Activated T-cell treated with anti-CD3 and anti-CD28 coated beads, Interleukin-2, amount 50 U/mL, for 72 hours (primary cell): ENCODE measurements around the gene ARIH2. TPM values are rescaled to one million over a fixed set of nuclear protein-coding genes. Genes with fewer than 3 reads are reported as not detected.
A peak's percentile ranks its signal among the peaks of the same experiment; 100 is the strongest.

ENCODE experiments used
- ATAC-seq, 2 donors: fragments of 150-1000 bp; cut with Tn5 transposase; replicated peaks in 1 of 2; 2 replicates each; pipeline ENCODE4 v1.10.0; 2021; ENCODE audit warnings: moderate library complexity in 2 of 2, mild to moderate bottlenecking in 1 of 2
- DNase-seq, 2 donors: peaks; one replicate each; pipeline ENCODE4 v3.0.0; 2021 to 2022; ENCODE audit warnings: mixed read lengths in 1 of 2
- H3K27ac Mint-ChIP-seq: one replicate; pipeline ENCODE4 v1.8.0; 2022; ENCODE audit warnings: mild to moderate bottlenecking, moderate library complexity, mixed read lengths
- H3K27me3 Mint-ChIP-seq: one replicate; pipeline ENCODE4 v1.8.0; 2022; ENCODE audit warnings: low read depth, mixed read lengths
- H3K36me3 Mint-ChIP-seq, 2 donors: one replicate each; pipeline ENCODE4 v1.8.0; 2022; ENCODE audit warnings: mixed read lengths in 2 of 2, mild to moderate bottlenecking in 1 of 2; ENCODE audit not compliant: insufficient read depth in 2 of 2
- H3K4me1 Mint-ChIP-seq: one replicate; pipeline ENCODE4 v1.8.0; 2022; ENCODE audit warnings: low read depth, mixed read lengths
- H3K4me3 Mint-ChIP-seq, 2 donors: one replicate each; pipeline ENCODE4 v1.8.0; 2022; ENCODE audit warnings: mild to moderate bottlenecking in 2 of 2, mixed read lengths in 2 of 2, moderate library complexity in 2 of 2
- H3K9me3 Mint-ChIP-seq, 2 donors: one replicate each; pipeline ENCODE4 v1.8.0; 2022; ENCODE audit warnings: mixed read lengths in 2 of 2
- total RNA-seq, 2 donors: library from RNA; stranded (reverse); gene quantifications; one replicate each; pipeline ENCODE4 v1.2.3, GENCODE V29; 2022

The ARIH2 gene
- total RNA-seq, 2 donors from 2014 or later = 174 to 183 TPM

GRCh38 chr3:48963591-48963990 is 44.9 kb downstream of the ARIH2 start:
- Mint-ChIP-seq H3K4me3 (no peak overlapping the region), H3K27ac (peak overlapping the region; percentile 50), H3K9me3 (no peaks in the 10 kb centered on the region), H3K4me1 (peaks cover 15% of the 10 kb centered on the region), H3K27me3 (no peaks in the 10 kb centered on the region), H3K36me3 (peaks cover 0 to 18% of the 10 kb centered on the region in 2 donors)
- DNase-seq = no peak
- ATAC-seq = no peak

- no peak for DNase-seq
- ATAC-seq = peak in 1 of 2 donors; percentile 15
- peak overlapping the region in 1 of 2 donors; percentile 43 for H3K4me3 Mint-ChIP-seq
- no peaks in the 10 kb centered on the region for H3K9me3 Mint-ChIP-seq
- peaks cover 2 to 34% of the 10 kb centered on the region in 2 donors for H3K36me3 Mint-ChIP-seq
- H3K27me3 Mint-ChIP-seq = no peaks in the 10 kb centered on the region
- no peak overlapping the region for H3K27ac Mint-ChIP-seq
- H3K4me1 Mint-ChIP-seq = peaks cover 15% of the 10 kb centered on the region
These were observed 47.7 kb downstream of the ARIH2 start for GRCh38 chr3:48966367-48966766.

GRCh38 chr3:48966876-48967361 is 48.3 kb downstream of the ARIH2 start:
- DNase-seq (peak; percentile 12 to 52), ATAC-seq (peak in 1 of 2 donors; percentile 74)
- H3K4me1 Mint-ChIP-seq = peaks cover 15% of the 10 kb centered on the region
- peaks cover 2 to 37% of the 10 kb centered on the region in 2 donors for H3K36me3 Mint-ChIP-seq
- no peaks in the 10 kb centered on the region for H3K27me3 Mint-ChIP-seq
- peak overlapping the region in 1 of 2 donors; percentile 43 for H3K4me3 Mint-ChIP-seq
- no peak overlapping the region for H3K27ac Mint-ChIP-seq
- H3K9me3 Mint-ChIP-seq = no peaks in the 10 kb centered on the region

DNA sequence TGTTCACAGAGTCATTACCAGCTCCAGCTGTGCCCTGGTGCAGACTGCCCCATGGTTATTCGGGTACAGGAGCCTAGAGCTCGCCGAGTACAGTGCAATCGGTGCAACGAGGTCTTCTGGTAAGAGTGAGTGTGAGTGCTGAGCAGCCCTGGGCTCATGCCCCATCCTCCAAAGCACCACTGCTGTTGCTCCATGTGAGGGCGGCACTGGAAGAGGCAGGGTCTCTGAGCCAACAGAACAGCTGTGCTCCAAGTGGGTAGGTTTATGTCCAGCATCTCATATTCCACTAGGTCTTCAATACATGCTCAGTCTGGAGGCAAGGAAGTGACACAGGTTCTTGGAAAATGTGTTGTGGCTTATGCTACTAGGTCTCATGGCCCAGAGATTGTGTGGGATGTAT is 51.9 kb downstream of the ARIH2 start:
- no peak for DNase-seq
- no peak for ATAC-seq
- H3K27me3 Mint-ChIP-seq = no peaks in the 10 kb centered on the region
- peaks cover 13% of the 10 kb centered on the region for H3K4me1 Mint-ChIP-seq
- peaks cover 2 to 37% of the 10 kb centered on the region in 2 donors for H3K36me3 Mint-ChIP-seq
- H3K4me3 Mint-ChIP-seq = no peak overlapping the region
- H3K27ac Mint-ChIP-seq = no peak overlapping the region
- no peaks in the 10 kb centered on the region for H3K9me3 Mint-ChIP-seq

DNA sequence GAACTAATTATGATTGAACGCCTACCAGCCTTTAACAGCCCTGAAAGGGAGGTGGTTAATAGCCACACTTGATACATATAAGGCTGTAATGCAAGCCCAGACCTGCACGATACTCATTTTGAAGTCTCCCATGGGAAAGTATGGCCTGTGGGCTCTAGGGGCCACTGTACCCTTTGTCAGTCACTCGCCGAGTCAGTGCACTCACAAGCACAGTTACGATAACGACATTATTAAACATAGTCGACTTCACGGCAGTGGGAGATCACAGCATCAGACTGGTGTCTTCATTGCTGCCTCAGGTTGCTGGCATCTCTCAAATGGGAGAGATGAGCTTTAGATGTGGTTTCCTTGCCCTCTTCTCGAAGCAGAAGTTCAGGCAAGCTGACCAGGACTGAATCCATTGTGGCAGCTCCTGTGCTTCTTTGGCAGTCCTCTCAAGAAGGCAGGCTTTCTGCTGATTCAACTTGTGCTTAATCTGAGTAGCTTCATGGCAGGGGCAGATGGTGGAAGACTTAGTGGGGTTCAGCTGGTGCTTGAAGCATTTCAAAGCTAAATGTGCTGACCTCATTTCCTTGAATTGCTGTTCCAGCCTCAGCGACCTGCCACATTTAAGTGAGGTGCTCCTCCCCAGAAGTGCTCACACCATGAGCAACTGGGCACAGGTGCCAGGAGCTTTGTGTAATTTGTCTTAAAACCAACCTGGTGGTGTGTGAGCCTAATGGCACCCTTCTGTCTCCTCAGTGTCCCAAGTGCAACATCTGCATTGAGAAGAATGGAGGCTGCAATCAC is 55.6 kb downstream of the ARIH2 start:
- ATAC-seq (no peak), DNase-seq (no peak)
- Mint-ChIP-seq H3K9me3 (no peaks in the 10 kb centered on the region), H3K27me3 (no peaks in the 10 kb centered on the region), H3K36me3 (peaks cover 3 to 48% of the 10 kb centered on the region in 2 donors), H3K27ac (no peak overlapping the region), H3K4me1 (no peaks in the 10 kb centered on the region), H3K4me3 (no peak overlapping the region)

DNA sequence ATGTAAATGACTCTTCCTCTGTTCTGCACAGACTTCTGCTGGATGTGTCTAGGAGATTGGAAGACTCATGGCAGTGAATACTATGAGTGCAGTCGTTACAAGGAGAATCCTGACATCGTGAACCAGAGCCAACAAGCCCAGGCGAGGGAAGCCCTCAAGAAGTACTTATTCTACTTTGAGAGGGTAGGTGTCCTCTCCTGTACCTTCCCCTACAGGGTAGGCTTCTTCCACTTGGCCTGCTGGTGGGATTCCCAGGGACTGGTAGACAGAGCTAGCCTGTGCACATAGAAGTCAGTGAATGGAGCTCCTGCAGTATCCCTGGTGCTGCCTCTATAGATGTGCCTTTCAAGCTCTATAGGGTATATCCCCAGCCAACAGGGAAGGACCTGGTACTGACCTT is 60.8 kb downstream of the ARIH2 start:
- no peak for ATAC-seq
- DNase-seq = no peak

DNA sequence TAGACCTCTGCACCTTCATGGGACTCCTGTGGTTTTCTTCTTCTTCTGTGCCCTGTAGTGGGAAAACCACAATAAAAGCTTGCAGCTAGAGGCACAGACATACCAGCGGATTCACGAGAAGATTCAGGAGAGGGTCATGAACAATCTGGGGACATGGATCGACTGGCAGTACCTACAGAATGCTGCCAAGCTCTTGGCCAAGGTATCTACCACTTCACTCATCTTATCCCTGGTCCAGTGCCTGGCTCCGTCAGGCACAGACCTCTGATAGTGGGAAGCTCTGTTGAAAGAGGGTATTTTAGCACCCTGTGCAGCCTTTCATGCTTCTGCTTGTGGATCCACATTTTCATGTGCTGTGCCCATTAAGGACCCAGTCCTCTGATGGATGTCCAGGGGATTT is 61.7 kb downstream of the ARIH2 start:
- ATAC-seq = no peak
- no peak for DNase-seq
- Mint-ChIP-seq H3K9me3 (no peaks in the 10 kb centered on the region), H3K27ac (no peak overlapping the region), H3K36me3 (peaks cover 4 to 29% of the 10 kb centered on the region in 2 donors), H3K4me1 (no peaks in the 10 kb centered on the region), H3K4me3 (no peak overlapping the region), H3K27me3 (no peaks in the 10 kb centered on the region)

More for the DNA sequence above, 60.8 kb downstream of the ARIH2 start:
- H3K27me3 Mint-ChIP-seq = no peaks in the 10 kb centered on the region
- no peak overlapping the region for H3K4me3 Mint-ChIP-seq
- no peaks in the 10 kb centered on the region for H3K9me3 Mint-ChIP-seq
- no peaks in the 10 kb centered on the region for H3K4me1 Mint-ChIP-seq
- H3K36me3 Mint-ChIP-seq = peaks cover 4 to 31% of the 10 kb centered on the region in 2 donors
- peak overlapping the region; percentile 20 for H3K27ac Mint-ChIP-seq

DNA sequence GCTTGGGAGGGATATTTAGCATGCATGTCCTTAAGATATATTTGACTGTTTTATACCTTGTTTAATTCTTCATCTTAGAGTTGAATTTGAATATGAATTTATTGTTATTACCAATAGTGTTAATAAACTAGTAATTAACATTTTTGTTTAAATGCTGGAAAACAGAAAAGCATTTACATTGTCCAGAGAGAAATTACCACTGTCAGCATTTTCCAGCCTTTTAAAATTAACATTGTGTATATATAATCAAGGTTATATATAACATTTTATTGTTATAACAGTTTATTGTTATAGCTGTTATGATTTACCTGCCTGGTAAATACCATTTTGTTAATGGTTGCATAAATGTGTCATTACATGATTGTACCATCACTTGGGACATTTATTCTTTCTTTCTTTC is 63.4 kb downstream of the ARIH2 start:
- Mint-ChIP-seq H3K9me3 (no peaks in the 10 kb centered on the region), H3K4me1 (peaks cover 8% of the 10 kb centered on the region), H3K27me3 (no peaks in the 10 kb centered on the region), H3K4me3 (no peak overlapping the region), H3K27ac (peak overlapping the region; percentile 45), H3K36me3 (peaks cover 4 to 21% of the 10 kb centered on the region in 2 donors)
- ATAC-seq = no peak
- DNase-seq = no peak

GRCh38 chr3:48982686-48983085 is 64.0 kb downstream of the ARIH2 start:
- DNase-seq (no peak), ATAC-seq (no peak)
- no peaks in the 10 kb centered on the region for H3K9me3 Mint-ChIP-seq
- no peaks in the 10 kb centered on the region for H3K27me3 Mint-ChIP-seq
- H3K36me3 Mint-ChIP-seq = peaks cover 4 to 21% of the 10 kb centered on the region in 2 donors
- H3K4me1 Mint-ChIP-seq = peaks cover 13% of the 10 kb centered on the region
- H3K4me3 Mint-ChIP-seq = no peak overlapping the region
- H3K27ac Mint-ChIP-seq = no peak overlapping the region

GRCh38 chr3:48983096-48983495 is 64.5 kb downstream of the ARIH2 start:
- Mint-ChIP-seq H3K27me3 (no peaks in the 10 kb centered on the region), H3K4me3 (no peak overlapping the region), H3K4me1 (peaks cover 17% of the 10 kb centered on the region), H3K36me3 (peaks cover 4 to 17% of the 10 kb centered on the region in 2 donors), H3K9me3 (no peaks in the 10 kb centered on the region), H3K27ac (peak overlapping the region; percentile 49)
- ATAC-seq (no peak), DNase-seq (no peak)

GRCh38 chr3:48984663-48985062 is 66.0 kb downstream of the ARIH2 start:
- peaks cover 31% of the 10 kb centered on the region for H3K4me1 Mint-ChIP-seq
- no peak for DNase-seq
- H3K27ac Mint-ChIP-seq = peak overlapping the region; percentile 34
- H3K36me3 Mint-ChIP-seq = peaks cover 2 to 12% of the 10 kb centered on the region in 2 donors
- no peaks in the 10 kb centered on the region for H3K9me3 Mint-ChIP-seq
- no peak for ATAC-seq
- H3K4me3 Mint-ChIP-seq = no peak overlapping the region
- H3K27me3 Mint-ChIP-seq = no peaks in the 10 kb centered on the region

- Mint-ChIP-seq H3K4me3 (no peak overlapping the region), H3K9me3 (no peaks in the 10 kb centered on the region), H3K36me3 (peaks cover 2 to 14% of the 10 kb centered on the region in 2 donors), H3K27ac (no peak overlapping the region), H3K4me1 (peaks cover 31% of the 10 kb centered on the region), H3K27me3 (no peaks in the 10 kb centered on the region)
- ATAC-seq = no peak
- no peak for DNase-seq
These were observed 67.3 kb downstream of the ARIH2 start for GRCh38 chr3:48985831-48986376.

DNA sequence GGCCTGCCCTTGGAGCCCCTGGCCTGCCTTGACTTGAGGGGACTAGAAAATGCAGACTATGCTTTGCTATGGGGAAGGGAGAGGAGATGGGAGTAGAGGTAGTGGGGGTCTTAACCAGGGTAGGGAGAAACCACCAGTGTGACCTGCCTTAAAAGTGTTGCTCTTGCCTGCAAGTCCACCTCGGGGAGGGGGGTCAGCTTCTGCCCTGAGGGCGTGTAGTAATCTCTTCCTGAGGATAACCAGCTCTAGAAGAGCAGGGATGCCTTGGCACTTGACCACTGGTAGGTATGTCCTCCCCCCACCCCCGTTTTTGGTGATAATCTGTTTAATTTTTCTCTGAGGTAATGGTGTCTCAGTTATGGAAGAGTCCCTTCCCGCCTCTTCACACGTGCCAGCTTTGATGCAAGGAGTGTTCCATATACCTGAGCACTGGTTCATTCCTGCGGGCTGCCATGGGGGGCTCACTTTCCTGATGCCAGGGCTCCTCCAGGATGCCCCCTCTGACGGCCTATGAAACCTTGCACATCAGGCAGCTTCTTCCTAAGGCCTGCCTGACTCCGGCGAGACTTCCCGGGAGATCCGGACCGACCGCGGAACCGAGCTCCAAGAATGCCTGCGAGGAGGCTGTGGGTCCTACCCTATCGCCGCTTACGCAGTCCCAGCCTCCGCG is 70.6 kb downstream of the ARIH2 start:
- no peak for DNase-seq
- H3K27me3 Mint-ChIP-seq = no peaks in the 10 kb centered on the region
- H3K36me3 Mint-ChIP-seq = peaks cover 0 to 6% of the 10 kb centered on the region in 2 donors
- H3K4me3 Mint-ChIP-seq = peak overlapping the region; percentile 93 to 96
- H3K4me1 Mint-ChIP-seq = peaks cover 56% of the 10 kb centered on the region
- H3K9me3 Mint-ChIP-seq = no peaks in the 10 kb centered on the region
- H3K27ac Mint-ChIP-seq = peak overlapping the region; percentile 93
- ATAC-seq = no peak
